Central memory CD8-positive, alpha-beta T cell (primary cell): ENCODE measurements around the gene ERF.

Experiments used
- ATAC-seq: fragments of 150-1000 bp; cut with Tn5 transposase; replicated peaks from 2 replicates; pipeline ENCODE4 v1.10.0; 2022; ENCODE audit warnings: mild to moderate bottlenecking, moderate FRiP score, moderate number of reproducible peaks; ENCODE audit not compliant: poor library complexity, severe bottlenecking; ENCODE audit errors: extremely low read depth
- DNase-seq, 2 donors: peaks; one replicate each; pipeline ENCODE4 v3.0.0; 2021; ENCODE audit warnings: low spot score in 2 of 2
- H3K27ac Mint-ChIP-seq: one replicate; pipeline ENCODE4 v1.8.0; 2022; ENCODE audit warnings: low read depth, mild to moderate bottlenecking, moderate library complexity, mixed read lengths
- H3K27me3 Mint-ChIP-seq: one replicate; pipeline ENCODE4 v1.8.0; 2022; ENCODE audit warnings: mixed read lengths
- H3K36me3 Mint-ChIP-seq: one replicate; pipeline ENCODE4 v1.8.0; 2022; ENCODE audit warnings: mild to moderate bottlenecking, moderate library complexity, mixed read lengths; ENCODE audit not compliant: insufficient read depth
- H3K4me1 Mint-ChIP-seq: one replicate; pipeline ENCODE4 v1.8.0; 2022; ENCODE audit warnings: mixed read lengths
- H3K4me3 Mint-ChIP-seq: one replicate; pipeline ENCODE4 v1.8.0; 2022; ENCODE audit warnings: mild to moderate bottlenecking, moderate library complexity, mixed read lengths
- H3K9me3 Mint-ChIP-seq: one replicate; pipeline ENCODE4 v1.8.0; 2022; ENCODE audit warnings: mixed read lengths

The ERF gene

DNA sequence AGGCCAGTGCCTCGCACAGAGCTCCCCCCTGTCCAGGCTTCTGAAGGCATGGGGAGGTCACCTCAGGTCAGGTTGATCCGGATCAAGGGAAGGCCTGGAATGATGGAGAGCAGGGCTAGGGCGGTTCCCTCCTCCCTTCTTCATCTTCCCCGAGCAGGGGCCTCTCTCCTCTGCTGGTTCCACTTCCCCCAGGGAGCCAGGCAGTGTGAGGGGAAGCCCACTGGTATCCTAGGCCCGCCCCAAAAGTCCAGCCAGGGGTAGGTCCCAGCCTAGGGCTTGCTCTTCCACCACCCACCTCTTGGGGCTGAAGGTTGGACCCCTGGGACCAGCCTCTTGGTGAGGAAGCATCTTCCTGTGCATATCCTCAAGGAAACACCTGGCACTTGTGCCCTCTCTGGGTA lies 30.6 kb upstream of the ERF start:
- DNase-seq: no peak
- peak overlapping the region; percentile 86 for H3K4me3 Mint-ChIP-seq
- H3K27ac Mint-ChIP-seq: peak overlapping the region; percentile 16
- no peaks in the 10 kb centered on the region for H3K27me3 Mint-ChIP-seq
- H3K4me1 Mint-ChIP-seq: peaks cover 20% of the 10 kb centered on the region
- ATAC-seq: no peak
- peaks cover 7% of the 10 kb centered on the region for H3K36me3 Mint-ChIP-seq
- no peaks in the 10 kb centered on the region for H3K9me3 Mint-ChIP-seq

GRCh38 chr19:42284591-42285341 lies 29.8 kb upstream of the ERF start:
- peak overlapping the region; percentile 91 for H3K27ac Mint-ChIP-seq
- peaks cover 8% of the 10 kb centered on the region for H3K36me3 Mint-ChIP-seq
- no peaks in the 10 kb centered on the region for H3K27me3 Mint-ChIP-seq
- H3K9me3 Mint-ChIP-seq: no peaks in the 10 kb centered on the region
- DNase-seq (peak in 1 of 2 donors; percentile 23), ATAC-seq (no peak)
- peak overlapping the region; percentile 86 for H3K4me3 Mint-ChIP-seq
- H3K4me1 Mint-ChIP-seq: peaks cover 21% of the 10 kb centered on the region

- DNase-seq (peak in 1 of 2 donors; percentile 76), ATAC-seq (peak; percentile 12)
- no peaks in the 10 kb centered on the region for H3K27me3 Mint-ChIP-seq
Measured at GRCh38 chr19:42284066-42284501, 29.2 kb upstream of the ERF start.

DNA sequence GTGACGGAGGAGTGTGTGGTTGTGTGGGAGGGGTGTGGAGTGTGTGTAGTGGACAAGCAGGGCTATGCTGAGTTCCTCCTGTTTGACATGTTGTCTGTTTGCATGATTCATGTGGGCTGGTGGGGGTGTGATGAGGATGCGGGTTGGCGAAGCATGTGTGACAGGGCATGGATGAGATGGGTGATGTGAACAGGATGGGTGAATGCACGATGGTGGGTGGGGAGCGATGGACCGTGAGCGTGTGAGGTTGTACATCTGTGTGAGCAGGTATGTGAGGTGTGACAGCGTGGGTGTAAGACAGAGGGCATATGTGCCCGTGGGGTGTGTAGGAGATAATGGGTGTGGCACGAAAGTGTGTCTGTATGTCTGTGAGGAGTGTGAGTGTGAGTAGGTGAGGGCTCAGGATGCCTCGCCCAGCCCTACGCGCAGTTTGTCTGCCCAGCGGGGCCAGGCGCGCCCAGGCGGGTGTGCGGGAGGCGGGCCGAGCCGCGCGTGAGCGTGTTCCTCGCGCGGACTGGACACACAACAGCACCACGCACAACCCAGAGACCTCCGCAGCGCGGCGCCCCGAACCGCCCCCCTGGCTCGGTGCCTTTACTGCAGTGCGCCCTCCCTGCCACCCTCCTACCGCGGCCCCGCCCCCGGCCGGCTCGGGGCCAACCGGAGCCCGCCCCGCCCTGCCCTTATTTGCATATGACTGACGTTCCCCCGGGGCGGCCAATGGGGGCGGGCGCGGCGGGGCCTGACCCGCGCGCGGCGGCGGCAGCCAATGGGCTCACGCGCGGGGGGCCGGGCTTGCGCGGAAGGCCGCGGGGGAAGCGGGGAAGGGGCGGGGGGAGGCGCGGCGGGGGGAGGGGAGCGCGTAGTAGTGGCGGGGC lies 28.5 kb upstream of the ERF start:
- no peaks in the 10 kb centered on the region for H3K9me3 Mint-ChIP-seq
- no peak overlapping the region for H3K4me3 Mint-ChIP-seq

More at GRCh38 chr19:42284066-42284501, 29.2 kb upstream of the ERF start:
- H3K36me3 Mint-ChIP-seq: peaks cover 13% of the 10 kb centered on the region
- no peaks in the 10 kb centered on the region for H3K9me3 Mint-ChIP-seq
- H3K4me3 Mint-ChIP-seq: no peak overlapping the region
- no peak overlapping the region for H3K27ac Mint-ChIP-seq
- peaks cover 28% of the 10 kb centered on the region for H3K4me1 Mint-ChIP-seq

DNA sequence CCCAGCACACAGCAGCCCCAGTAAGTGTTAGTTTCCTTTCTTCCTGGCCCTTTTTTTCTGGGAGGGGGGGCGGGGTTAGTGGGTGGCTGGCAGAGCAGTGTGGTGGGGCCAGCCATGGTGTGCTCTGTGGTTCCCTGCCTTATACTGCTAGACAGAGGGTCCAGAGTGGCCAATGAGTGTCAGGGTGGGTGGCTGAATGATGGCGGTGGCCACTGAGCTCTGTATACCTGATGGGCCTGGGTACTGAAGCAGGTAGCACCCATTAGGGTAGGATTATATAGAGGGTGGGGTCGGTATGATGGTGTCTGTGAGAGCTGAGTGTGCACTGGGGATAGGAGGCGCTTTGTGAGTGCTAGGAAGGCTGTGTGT lies 27.9 kb upstream of the ERF start:
- ATAC-seq (peak; percentile 3), DNase-seq (no peak)
- H3K36me3 Mint-ChIP-seq: peaks cover 12% of the 10 kb centered on the region
- peaks cover 37% of the 10 kb centered on the region for H3K4me1 Mint-ChIP-seq
- no peak overlapping the region for H3K27ac Mint-ChIP-seq
- no peaks in the 10 kb centered on the region for H3K27me3 Mint-ChIP-seq
- no peak overlapping the region for H3K4me3 Mint-ChIP-seq
- H3K9me3 Mint-ChIP-seq: no peaks in the 10 kb centered on the region

More for the DNA sequence above, 28.5 kb upstream of the ERF start:
- peak; percentile 68 for ATAC-seq
- peaks cover 13% of the 10 kb centered on the region for H3K36me3 Mint-ChIP-seq
- H3K27ac Mint-ChIP-seq: no peak overlapping the region
- peaks cover 32% of the 10 kb centered on the region for H3K4me1 Mint-ChIP-seq
- H3K27me3 Mint-ChIP-seq: no peaks in the 10 kb centered on the region
- DNase-seq: peak; percentile 83 to 93

DNA sequence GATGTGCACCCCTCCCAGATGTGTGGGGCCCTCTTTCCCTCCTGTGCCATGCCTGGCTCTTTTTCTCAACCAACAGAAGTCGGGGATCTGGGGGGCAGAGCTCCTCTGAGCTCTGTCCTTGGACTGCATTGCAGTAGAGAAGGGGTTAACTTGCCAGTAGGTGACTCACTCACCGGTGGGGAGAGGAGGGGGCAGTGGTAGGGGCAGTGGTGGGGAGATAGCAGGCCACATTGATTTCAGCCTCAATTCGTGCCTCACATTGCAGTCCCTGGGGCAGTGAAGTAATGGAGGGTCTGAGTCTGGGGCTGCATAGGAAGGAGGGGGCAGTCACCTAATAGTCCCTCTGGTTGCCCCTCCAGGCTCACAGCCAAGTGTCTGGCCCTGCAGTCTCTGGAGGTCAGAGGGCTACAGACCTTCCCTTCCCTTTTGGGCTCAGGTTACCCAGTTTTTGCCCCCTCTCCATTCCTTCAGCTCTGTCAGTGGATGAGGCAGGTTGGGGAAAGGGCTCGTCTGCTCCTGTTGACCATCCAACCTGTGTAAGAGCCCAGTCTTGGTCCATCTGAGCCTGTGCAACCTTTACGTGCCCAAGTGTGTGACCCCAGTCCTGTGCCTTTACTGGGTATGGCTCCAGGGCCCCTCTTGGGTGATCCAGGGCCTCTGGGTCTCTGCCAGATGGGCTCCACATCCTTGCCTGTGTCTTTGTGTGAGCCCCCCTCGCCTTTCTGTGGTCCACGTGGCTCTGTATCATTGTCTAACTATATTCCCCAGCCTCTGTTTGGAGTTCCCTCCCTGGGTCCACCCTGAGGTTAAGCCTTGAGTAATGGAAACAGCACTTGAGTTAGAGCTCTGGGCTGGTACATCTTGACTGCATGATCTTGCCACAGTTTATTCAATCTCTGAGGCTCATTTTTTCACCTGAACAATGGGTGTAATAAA lies 27.2 kb upstream of the ERF start:
- Mint-ChIP-seq H3K27me3 (no peaks in the 10 kb centered on the region), H3K27ac (peak overlapping the region; percentile 17), H3K4me1 (peaks cover 37% of the 10 kb centered on the region), H3K36me3 (peaks cover 12% of the 10 kb centered on the region), H3K4me3 (no peak overlapping the region), H3K9me3 (no peaks in the 10 kb centered on the region)
- DNase-seq (no peak), ATAC-seq (no peak)

DNA sequence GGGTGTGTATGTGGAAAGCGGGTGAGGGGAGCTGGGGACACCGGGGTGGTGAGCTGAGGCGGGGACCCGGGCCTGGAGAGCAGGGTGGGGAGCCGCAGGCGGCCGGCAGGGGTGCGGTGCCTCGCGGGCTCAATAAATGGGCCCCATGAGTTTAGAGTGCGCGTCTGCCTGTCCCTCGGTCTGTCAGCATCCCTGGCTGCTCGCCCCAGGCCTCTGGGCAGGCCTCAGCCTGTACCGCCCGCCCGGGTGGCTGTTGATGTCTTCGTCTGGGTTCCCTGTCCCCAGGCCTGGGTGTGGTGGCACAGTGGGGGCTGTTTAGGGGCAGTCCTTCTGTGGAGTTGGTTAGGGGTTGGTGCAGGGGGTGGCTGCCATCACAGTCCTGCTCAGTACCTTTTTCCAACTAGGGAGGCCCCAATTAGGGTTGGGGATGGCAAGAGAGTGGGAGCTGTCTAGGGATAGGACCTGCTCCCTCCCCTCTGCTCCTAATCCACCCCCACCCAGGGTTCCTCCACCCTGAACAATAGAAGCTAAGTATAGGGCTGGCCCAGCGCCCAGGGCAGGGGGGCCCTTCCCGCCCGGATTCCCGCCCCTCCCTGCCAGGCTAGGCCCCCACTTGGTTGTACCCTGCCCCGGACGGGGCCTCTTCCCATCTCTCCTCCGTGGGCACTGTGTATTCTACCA lies 26.4 kb upstream of the ERF start:
- H3K4me3 Mint-ChIP-seq: no peak overlapping the region
- peak in 1 of 2 donors; percentile 20 for DNase-seq
- H3K9me3 Mint-ChIP-seq: no peaks in the 10 kb centered on the region
- H3K4me1 Mint-ChIP-seq: peaks cover 38% of the 10 kb centered on the region
- no peaks in the 10 kb centered on the region for H3K27me3 Mint-ChIP-seq
- H3K36me3 Mint-ChIP-seq: peaks cover 12% of the 10 kb centered on the region
- ATAC-seq: no peak
- peak overlapping the region; percentile 17 for H3K27ac Mint-ChIP-seq

- no peak for DNase-seq
- no peaks in the 10 kb centered on the region for H3K9me3 Mint-ChIP-seq
- H3K36me3 Mint-ChIP-seq: peaks cover 9% of the 10 kb centered on the region
- no peak overlapping the region for H3K4me3 Mint-ChIP-seq
- peaks cover 39% of the 10 kb centered on the region for H3K4me1 Mint-ChIP-seq
- no peak overlapping the region for H3K27ac Mint-ChIP-seq
- H3K27me3 Mint-ChIP-seq: no peaks in the 10 kb centered on the region
- ATAC-seq: no peak
Measured at GRCh38 chr19:42280815-42281145, 25.9 kb upstream of the ERF start.

DNA sequence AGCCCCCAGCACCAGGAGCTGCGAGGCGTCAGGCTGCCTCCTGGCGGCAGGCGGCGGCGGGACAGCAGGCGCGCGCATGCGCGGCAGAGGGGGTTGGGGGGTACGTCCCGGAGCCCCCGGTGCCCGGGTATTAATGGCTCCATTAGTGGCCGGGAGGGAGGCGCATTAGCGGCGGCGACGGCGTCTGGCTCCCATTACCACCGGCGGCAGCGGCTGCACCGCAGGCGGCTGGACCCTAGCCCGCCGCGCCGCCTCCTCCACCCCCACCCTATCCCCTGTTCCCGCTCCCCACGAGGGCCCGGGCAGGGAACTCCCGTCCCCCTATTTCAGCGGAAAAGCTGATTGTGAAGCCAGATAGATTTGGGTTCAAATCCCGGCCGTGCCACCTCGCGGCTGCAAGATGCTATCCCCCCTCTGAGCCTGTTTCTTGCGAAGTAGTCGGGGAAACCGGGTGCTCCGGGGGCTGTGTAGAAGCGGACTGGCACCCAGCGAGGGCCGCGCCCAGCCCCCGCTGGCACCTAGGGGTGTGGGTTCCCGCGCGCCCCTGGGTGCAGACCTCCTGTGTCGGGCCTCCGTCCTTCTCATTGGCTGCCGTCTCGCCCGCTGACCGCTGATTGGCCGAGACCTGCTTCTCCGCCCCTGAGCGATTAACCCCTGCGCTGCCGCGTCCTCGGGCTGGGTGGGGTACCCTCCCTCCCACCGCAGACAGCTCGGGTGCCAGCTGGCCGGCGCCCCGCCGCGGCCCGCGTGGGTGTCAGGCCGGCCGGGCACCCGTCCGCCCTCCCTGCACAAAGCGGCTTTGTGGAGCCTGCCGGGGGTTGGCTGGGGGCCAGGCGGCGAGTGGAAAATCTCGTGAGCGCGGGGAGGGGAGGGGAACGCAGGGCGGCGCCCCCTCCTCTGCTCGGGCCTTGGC lies 25.2 kb upstream of the ERF start:
- H3K4me3 Mint-ChIP-seq: no peak overlapping the region

GRCh38 chr19:42279155-42279901 lies 24.4 kb upstream of the ERF start:
- DNase-seq (no peak), ATAC-seq (no peak)
- Mint-ChIP-seq H3K9me3 (no peaks in the 10 kb centered on the region), H3K4me1 (peaks cover 41% of the 10 kb centered on the region), H3K27ac (peak overlapping the region; percentile 95), H3K4me3 (no peak overlapping the region), H3K36me3 (peaks cover 11% of the 10 kb centered on the region), H3K27me3 (no peaks in the 10 kb centered on the region)

More for the DNA sequence above, 25.2 kb upstream of the ERF start:
- H3K4me1 Mint-ChIP-seq: peaks cover 40% of the 10 kb centered on the region
- no peaks in the 10 kb centered on the region for H3K27me3 Mint-ChIP-seq
- DNase-seq (peak; percentile 68 to 74), ATAC-seq (peak; percentile 8)
- peaks cover 9% of the 10 kb centered on the region for H3K36me3 Mint-ChIP-seq
- H3K27ac Mint-ChIP-seq: peak overlapping the region; percentile 95
- H3K9me3 Mint-ChIP-seq: no peaks in the 10 kb centered on the region
